Panc1 (cell line): ENCODE measurements around the gene CCNB1IP1.
"Not testable (repeated sequence)": the region's sequence is repeated elsewhere in the genome, so short reads cannot be mapped to it uniquely, and the experiment has no call there.

Experiments
- POLR2AphosphoS5 ChIP-seq: IDR thresholded peaks from 2 replicates; pipeline ENCODE4 v1.6.1; 2012; ENCODE audit warnings: mild to moderate bottlenecking, low read depth, low read length, moderate library complexity
- REST ChIP-seq, 2 experiments: IDR thresholded peaks; 2 replicates each; pipeline ENCODE4 v1.6.1; 2011 to 2012; ENCODE audit warnings: low read depth in 2 of 2, control low read depth in 1 of 2, low read length in 1 of 2, mild to moderate bottlenecking in 1 of 2, moderate library complexity in 1 of 2; ENCODE audit not compliant: insufficient read depth in 1 of 2
- SIN3A ChIP-seq: IDR thresholded peaks from 2 replicates; pipeline ENCODE4 v1.6.1; 2012; ENCODE audit warnings: low read depth, mild to moderate bottlenecking, low read length, moderate library complexity, borderline replicate concordance; ENCODE audit not compliant: insufficient read depth
- TCF7L2 ChIP-seq: IDR thresholded peaks from 2 replicates; pipeline ENCODE4 v1.6.1; 2011; ENCODE audit warnings: mild to moderate bottlenecking, low read depth, low read length, inconsistent platforms
- TF ChIP-seq, protein P1 (sequence below): fragments of 450-650 bp; IDR thresholded peaks from 2 replicates; pipeline ENCODE4 v1.5.1; 2017; ENCODE audit warnings: mild to moderate bottlenecking

GRCh38 chr14:20341032-20341431, 8.0 kb upstream of the CCNB1IP1 start:
- TF ChIP-seq, protein P1, sequence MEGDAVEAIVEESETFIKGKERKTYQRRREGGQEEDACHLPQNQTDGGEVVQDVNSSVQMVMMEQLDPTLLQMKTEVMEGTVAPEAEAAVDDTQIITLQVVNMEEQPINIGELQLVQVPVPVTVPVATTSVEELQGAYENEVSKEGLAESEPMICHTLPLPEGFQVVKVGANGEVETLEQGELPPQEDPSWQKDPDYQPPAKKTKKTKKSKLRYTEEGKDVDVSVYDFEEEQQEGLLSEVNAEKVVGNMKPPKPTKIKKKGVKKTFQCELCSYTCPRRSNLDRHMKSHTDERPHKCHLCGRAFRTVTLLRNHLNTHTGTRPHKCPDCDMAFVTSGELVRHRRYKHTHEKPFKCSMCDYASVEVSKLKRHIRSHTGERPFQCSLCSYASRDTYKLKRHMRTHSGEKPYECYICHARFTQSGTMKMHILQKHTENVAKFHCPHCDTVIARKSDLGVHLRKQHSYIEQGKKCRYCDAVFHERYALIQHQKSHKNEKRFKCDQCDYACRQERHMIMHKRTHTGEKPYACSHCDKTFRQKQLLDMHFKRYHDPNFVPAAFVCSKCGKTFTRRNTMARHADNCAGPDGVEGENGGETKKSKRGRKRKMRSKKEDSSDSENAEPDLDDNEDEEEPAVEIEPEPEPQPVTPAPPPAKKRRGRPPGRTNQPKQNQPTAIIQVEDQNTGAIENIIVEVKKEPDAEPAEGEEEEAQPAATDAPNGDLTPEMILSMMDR: not testable (repeated sequence)
- not testable (repeated sequence) for TF ChIP-seq SIN3A; REST (IDR thresholded peaks at IDR 0.05; ENCODE audit: insufficient read depth in 1 of 2, low read depth in 2 of 2, low read length in 1 of 2); POLR2AphosphoS5; TCF7L2
